ENCODE results near the gene CYP4B1. TPM values are rescaled to one million over a fixed set of nuclear protein-coding genes. Genes with fewer than 3 reads are reported as not detected.
"Not testable (repeated sequence)": the region's sequence is repeated elsewhere in the genome, so short reads cannot be mapped to it uniquely, and the experiment has no call there.

CYP4B1 gene
- total and polyA plus RNA-seq, 5 donors: 1.7 to 7.5 (median 2.6) TPM

GRCh38 chr1:46764402-46764801 lies 34.4 kb upstream of the CYP4B1 start:
- H3K27ac ChIP-seq (ENCODE audit: low read length): no peak overlapping the region
- no peak overlapping the region for H3K4me3 ChIP-seq (ENCODE audit: low read length)
- WGBS: 79% methylated on average over 2 of the region's 2 CpGs
- ATAC-seq (no peak), DNase-seq (no peak)
- no peaks in the 10 kb centered on the region for H3K27me3 ChIP-seq (ENCODE audit: control insufficient read depth, insufficient read depth)
- peaks cover 2% of the 10 kb centered on the region for H3K9me3 ChIP-seq (ENCODE audit: control insufficient read depth, low read length)
- intact Hi-C loops (cut with DNase I): no loop called here
- H3K4me1 ChIP-seq (ENCODE audit: control insufficient read depth, insufficient read depth, low read length): no peaks in the 10 kb centered on the region

GRCh38 chr1:46767649-46768282 lies 31.1 kb upstream of the CYP4B1 start:
- WGBS: 45% methylated on average over 4 of the region's 4 CpGs
- intact Hi-C loops (cut with DNase I): no loop called here
- H3K27me3 ChIP-seq (ENCODE audit: control insufficient read depth, insufficient read depth): no peaks in the 10 kb centered on the region
- ATAC-seq (peak; percentile 64 to 75), DNase-seq (no peak)
- H3K4me3 ChIP-seq (ENCODE audit: low read length): no peak overlapping the region
- no peaks in the 10 kb centered on the region for H3K4me1 ChIP-seq (ENCODE audit: control insufficient read depth, insufficient read depth, low read length)
- H3K27ac ChIP-seq (ENCODE audit: low read length): no peak overlapping the region
- peaks cover 14% of the 10 kb centered on the region for H3K9me3 ChIP-seq (ENCODE audit: control insufficient read depth, low read length)

- Histone ChIP-seq H3K4me1 (ENCODE audit: control insufficient read depth, insufficient read depth, low read length) (no peaks in the 10 kb centered on the region), H3K4me3 (ENCODE audit: low read length) (no peak overlapping the region), H3K9me3 (ENCODE audit: control insufficient read depth, low read length) (peaks cover 14% of the 10 kb centered on the region), H3K27ac (ENCODE audit: low read length) (no peak overlapping the region), H3K27me3 (ENCODE audit: control insufficient read depth, insufficient read depth) (no peaks in the 10 kb centered on the region)
- ATAC-seq: no peak
- 85% methylated on average over 5 of the region's 5 CpGs for WGBS
- no peak for DNase-seq
- intact Hi-C loops (cut with DNase I): no loop called here
These were observed 30.4 kb upstream of the CYP4B1 start for GRCh38 chr1:46768445-46768844.

GRCh38 chr1:46769028-46769740 lies 29.7 kb upstream of the CYP4B1 start:
- Histone ChIP-seq H3K27ac (ENCODE audit: low read length) (no peak overlapping the region), H3K4me1 (ENCODE audit: control insufficient read depth, insufficient read depth, low read length) (no peaks in the 10 kb centered on the region), H3K9me3 (ENCODE audit: control insufficient read depth, low read length) (peaks cover 14% of the 10 kb centered on the region), H3K27me3 (ENCODE audit: control insufficient read depth, insufficient read depth) (no peaks in the 10 kb centered on the region), H3K4me3 (ENCODE audit: low read length) (no peak overlapping the region)
- ATAC-seq (no peak), DNase-seq (no peak)
- intact Hi-C loops (cut with DNase I): no loop called here

GRCh38 chr1:46770541-46770940 lies 28.3 kb upstream of the CYP4B1 start:
- WGBS: 84% methylated on average over 3 of the region's 3 CpGs
- DNase-seq (no peak), ATAC-seq (no peak)
- Histone ChIP-seq H3K27ac (ENCODE audit: low read length) (no peak overlapping the region), H3K27me3 (ENCODE audit: control insufficient read depth, insufficient read depth) (no peaks in the 10 kb centered on the region), H3K9me3 (ENCODE audit: control insufficient read depth, low read length) (peaks cover 14% of the 10 kb centered on the region), H3K4me1 (ENCODE audit: control insufficient read depth, insufficient read depth, low read length) (no peaks in the 10 kb centered on the region), H3K4me3 (ENCODE audit: low read length) (no peak overlapping the region)
- intact Hi-C loops (cut with DNase I): no loop called here

GRCh38 chr1:46772571-46772970 lies 26.3 kb upstream of the CYP4B1 start:
- Histone ChIP-seq H3K9me3 (ENCODE audit: control insufficient read depth, low read length) (peaks cover 14% of the 10 kb centered on the region), H3K27ac (ENCODE audit: low read length) (no peak overlapping the region), H3K4me3 (ENCODE audit: low read length) (no peak overlapping the region), H3K27me3 (ENCODE audit: control insufficient read depth, insufficient read depth) (no peaks in the 10 kb centered on the region), H3K4me1 (ENCODE audit: control insufficient read depth, insufficient read depth, low read length) (no peaks in the 10 kb centered on the region)
- DNase-seq (peak in 1 of 3 donors; percentile 54), ATAC-seq (no peak)
- 43% methylated on average over 1 of the region's 1 CpG for WGBS
- intact Hi-C loops (cut with DNase I): no loop called here

- intact Hi-C loops (cut with DNase I): no loop called here
- no peak for DNase-seq
- no peaks in the 10 kb centered on the region for H3K4me1 ChIP-seq (ENCODE audit: control insufficient read depth, insufficient read depth, low read length)
- no peaks in the 10 kb centered on the region for H3K27me3 ChIP-seq (ENCODE audit: control insufficient read depth, insufficient read depth)
- H3K9me3 ChIP-seq (ENCODE audit: control insufficient read depth, low read length): peaks cover 14% of the 10 kb centered on the region
- 96% methylated on average over 1 of the region's 1 CpG for WGBS
- ATAC-seq: no peak
- H3K27ac ChIP-seq (ENCODE audit: low read length): no peak overlapping the region
- H3K4me3 ChIP-seq (ENCODE audit: low read length): no peak overlapping the region
These were observed 24.5 kb upstream of the CYP4B1 start for GRCh38 chr1:46774297-46774696.

- H3K27me3 ChIP-seq (ENCODE audit: control insufficient read depth, insufficient read depth); H3K4me1 ChIP-seq (ENCODE audit: control insufficient read depth, insufficient read depth, low read length); H3K27ac ChIP-seq (ENCODE audit: low read length); intact Hi-C loops (cut with DNase I); H3K9me3 ChIP-seq (ENCODE audit: control insufficient read depth, low read length); ATAC-seq; H3K4me3 ChIP-seq (ENCODE audit: low read length): not testable (repeated sequence)
- DNase-seq: peak in 2 of 3 donors; percentile 28 to 46
- WGBS: 93% methylated on average over 18 of the region's 18 CpGs
These were observed 20.4 kb upstream of the CYP4B1 start for GRCh38 chr1:46778456-46778855.

- WGBS: 77% methylated on average over 1 of the region's 1 CpG
- intact Hi-C loops (cut with DNase I): no loop called here
- no peaks in the 10 kb centered on the region for H3K9me3 ChIP-seq (ENCODE audit: control insufficient read depth, low read length)
- ATAC-seq (no peak), DNase-seq (no peak)
- no peak overlapping the region for H3K4me3 ChIP-seq (ENCODE audit: low read length)
- H3K27ac ChIP-seq (ENCODE audit: low read length): no peak overlapping the region
- no peaks in the 10 kb centered on the region for H3K27me3 ChIP-seq (ENCODE audit: control insufficient read depth, insufficient read depth)
- H3K4me1 ChIP-seq (ENCODE audit: control insufficient read depth, insufficient read depth, low read length): no peaks in the 10 kb centered on the region
These were observed 14.2 kb upstream of the CYP4B1 start for GRCh38 chr1:46784666-46785065.

- intact Hi-C loops (cut with DNase I); H3K4me1 ChIP-seq (ENCODE audit: control insufficient read depth, insufficient read depth, low read length); H3K27me3 ChIP-seq (ENCODE audit: control insufficient read depth, insufficient read depth); H3K4me3 ChIP-seq (ENCODE audit: low read length); H3K9me3 ChIP-seq (ENCODE audit: control insufficient read depth, low read length); H3K27ac ChIP-seq (ENCODE audit: low read length); DNase-seq; ATAC-seq: not testable (repeated sequence)
- WGBS: 66% methylated on average over 4 of the region's 4 CpGs
These were observed 10.2 kb upstream of the CYP4B1 start for GRCh38 chr1:46788634-46789033.

- Histone ChIP-seq H3K4me3 (ENCODE audit: low read length) (no peak overlapping the region), H3K27ac (ENCODE audit: low read length) (no peak overlapping the region), H3K27me3 (ENCODE audit: control insufficient read depth, insufficient read depth) (no peaks in the 10 kb centered on the region), H3K4me1 (ENCODE audit: control insufficient read depth, insufficient read depth, low read length) (no peaks in the 10 kb centered on the region), H3K9me3 (ENCODE audit: control insufficient read depth, low read length) (no peaks in the 10 kb centered on the region)
- ATAC-seq (no peak), DNase-seq (no peak)
- WGBS: 36% methylated on average over 1 of the region's 1 CpG
- intact Hi-C loops (cut with DNase I): no loop called here
These were observed 8.3 kb upstream of the CYP4B1 start for GRCh38 chr1:46790446-46791101.
